ENCODE data around the gene CHD9.
A peak's percentile ranks its signal among the peaks of the same experiment; 100 is the strongest.

CHD9 gene

GRCh38 chr16:53094013-53094630 lies 39.3 kb downstream of the CHD9 start:
- no peak for DNase-seq (ENCODE audit: low read depth, low spot score)

- no peak for DNase-seq (ENCODE audit: low read depth, low spot score)
Observed at GRCh38 chr16:53097190-53097589, 42.4 kb downstream of the CHD9 start.

GRCh38 chr16:53098526-53099317 lies 43.9 kb downstream of the CHD9 start:
- DNase-seq (ENCODE audit: low read depth, low spot score): peak; percentile 79

GRCh38 chr16:53099318-53100130 lies 44.7 kb downstream of the CHD9 start:
- peak; percentile 58 for DNase-seq (ENCODE audit: low read depth, low spot score)

- no peak for DNase-seq (ENCODE audit: low read depth, low spot score)
Observed at GRCh38 chr16:53100131-53100748, 45.4 kb downstream of the CHD9 start.

GRCh38 chr16:53100889-53101288 lies 46.1 kb downstream of the CHD9 start:
- DNase-seq (ENCODE audit: low read depth, low spot score): no peak

- no peak for DNase-seq (ENCODE audit: low read depth, low spot score)
Observed at GRCh38 chr16:53103811-53104210, 49.0 kb downstream of the CHD9 start.

GRCh38 chr16:53105565-53105964 lies 50.8 kb downstream of the CHD9 start:
- DNase-seq (ENCODE audit: low read depth, low spot score): no peak

GRCh38 chr16:53111078-53111791 lies 56.4 kb downstream of the CHD9 start:
- no peak for DNase-seq (ENCODE audit: low read depth, low spot score)

- DNase-seq (ENCODE audit: low read depth, low spot score): no peak
Observed at GRCh38 chr16:53112015-53112414, 57.2 kb downstream of the CHD9 start.

GRCh38 chr16:53115047-53115446 lies 60.3 kb downstream of the CHD9 start:
- no peak for DNase-seq (ENCODE audit: low read depth, low spot score)

- DNase-seq (ENCODE audit: low read depth, low spot score): no peak
Observed at GRCh38 chr16:53115773-53116172, 61.0 kb downstream of the CHD9 start.

- DNase-seq (ENCODE audit: low read depth, low spot score): no peak
Observed at GRCh38 chr16:53121043-53121620, 66.3 kb downstream of the CHD9 start.

- DNase-seq (ENCODE audit: low read depth, low spot score): no peak
Observed at GRCh38 chr16:53121661-53122060, 66.9 kb downstream of the CHD9 start.

GRCh38 chr16:53123747-53124146 lies 69.0 kb downstream of the CHD9 start:
- no peak for DNase-seq (ENCODE audit: low read depth, low spot score)

- no peak for DNase-seq (ENCODE audit: low read depth, low spot score)
Observed at GRCh38 chr16:53126390-53126789, 71.6 kb downstream of the CHD9 start.

- no peak for DNase-seq (ENCODE audit: low read depth, low spot score)
Observed at GRCh38 chr16:53129281-53130158, 74.7 kb downstream of the CHD9 start.

GRCh38 chr16:53130159-53131049 lies 75.6 kb downstream of the CHD9 start:
- peak; percentile 84 for DNase-seq (ENCODE audit: low read depth, low spot score)

GRCh38 chr16:53131050-53131362 lies 76.2 kb downstream of the CHD9 start:
- DNase-seq (ENCODE audit: low read depth, low spot score): no peak

Measured in brain pericyte (primary cell).